Measurements from ENCODE around the gene NACC2. TPM values are rescaled to one million over a fixed set of nuclear protein-coding genes. Genes with fewer than 3 reads are reported as not detected.

Gene NACC2
- total RNA-seq, 1 donor from 2014 or later = 9.6 TPM

DNA sequence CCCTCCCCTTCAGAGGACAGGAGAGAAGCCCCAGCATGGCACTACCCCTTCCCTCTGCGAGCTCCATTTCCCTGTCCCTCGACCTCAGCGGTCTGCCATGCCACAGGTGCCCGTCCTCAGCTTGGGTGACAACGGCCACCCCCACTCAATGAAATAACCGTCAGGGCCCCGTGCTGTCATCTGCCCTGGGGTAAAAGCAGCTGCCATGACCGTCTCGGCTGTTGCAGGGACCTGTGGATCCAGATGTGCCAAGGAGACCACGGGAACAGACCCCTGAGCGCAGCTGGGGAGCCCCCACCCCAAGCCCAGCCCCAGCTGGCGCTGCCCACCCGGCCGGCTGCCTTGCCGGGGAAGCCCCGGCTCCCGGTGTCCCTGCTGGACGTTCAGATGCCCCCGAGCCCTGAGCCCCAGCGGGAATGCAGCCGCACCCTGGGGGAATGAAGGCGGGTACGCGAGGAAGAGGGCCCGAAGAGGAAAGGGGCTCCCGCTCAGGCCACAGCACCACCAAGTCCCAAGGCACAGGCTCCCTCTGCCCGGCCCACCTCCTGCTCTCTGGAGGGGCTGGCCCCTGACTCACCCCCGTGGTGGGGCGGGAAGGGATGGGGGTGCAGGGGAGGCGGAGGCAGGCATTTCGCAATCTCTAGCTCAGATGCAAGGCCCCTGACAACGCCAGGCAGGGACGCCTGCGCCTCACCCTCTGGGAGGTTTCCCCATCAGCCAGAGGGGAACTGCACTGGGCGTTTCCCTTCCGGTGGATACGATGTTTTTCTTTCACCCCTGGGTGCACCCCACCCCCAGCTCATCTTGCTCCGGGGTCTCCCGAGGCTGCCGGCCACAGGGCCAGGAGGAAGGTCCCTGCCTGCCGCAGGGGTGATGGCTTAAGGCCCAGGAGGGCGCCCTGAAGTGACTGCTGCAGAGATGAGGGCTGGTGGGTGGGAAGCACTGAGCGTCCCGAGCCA, 49.2 kb downstream of the NACC2 start:
- no peaks in the 10 kb centered on the region for H3K9me3 Mint-ChIP-seq (ENCODE audit: unreplicated experiment)
- no peaks in the 10 kb centered on the region for H3K4me1 Mint-ChIP-seq (ENCODE audit: unreplicated experiment)
- TF ChIP-seq, protein P1, sequence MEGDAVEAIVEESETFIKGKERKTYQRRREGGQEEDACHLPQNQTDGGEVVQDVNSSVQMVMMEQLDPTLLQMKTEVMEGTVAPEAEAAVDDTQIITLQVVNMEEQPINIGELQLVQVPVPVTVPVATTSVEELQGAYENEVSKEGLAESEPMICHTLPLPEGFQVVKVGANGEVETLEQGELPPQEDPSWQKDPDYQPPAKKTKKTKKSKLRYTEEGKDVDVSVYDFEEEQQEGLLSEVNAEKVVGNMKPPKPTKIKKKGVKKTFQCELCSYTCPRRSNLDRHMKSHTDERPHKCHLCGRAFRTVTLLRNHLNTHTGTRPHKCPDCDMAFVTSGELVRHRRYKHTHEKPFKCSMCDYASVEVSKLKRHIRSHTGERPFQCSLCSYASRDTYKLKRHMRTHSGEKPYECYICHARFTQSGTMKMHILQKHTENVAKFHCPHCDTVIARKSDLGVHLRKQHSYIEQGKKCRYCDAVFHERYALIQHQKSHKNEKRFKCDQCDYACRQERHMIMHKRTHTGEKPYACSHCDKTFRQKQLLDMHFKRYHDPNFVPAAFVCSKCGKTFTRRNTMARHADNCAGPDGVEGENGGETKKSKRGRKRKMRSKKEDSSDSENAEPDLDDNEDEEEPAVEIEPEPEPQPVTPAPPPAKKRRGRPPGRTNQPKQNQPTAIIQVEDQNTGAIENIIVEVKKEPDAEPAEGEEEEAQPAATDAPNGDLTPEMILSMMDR (IDR thresholded peaks at IDR 0.05; ENCODE audit: unreplicated experiment) = no peak
- H3K36me3 Mint-ChIP-seq (ENCODE audit: low read depth, unreplicated experiment) = peaks cover 3% of the 10 kb centered on the region
- no peak for DNase-seq (ENCODE audit: low spot score)
- H3K27ac Mint-ChIP-seq (ENCODE audit: unreplicated experiment) = no peak overlapping the region
- H3K4me3 Mint-ChIP-seq (ENCODE audit: unreplicated experiment) = no peak overlapping the region
- H3K27me3 Mint-ChIP-seq (ENCODE audit: unreplicated experiment) = peaks cover 3% of the 10 kb centered on the region

DNA sequence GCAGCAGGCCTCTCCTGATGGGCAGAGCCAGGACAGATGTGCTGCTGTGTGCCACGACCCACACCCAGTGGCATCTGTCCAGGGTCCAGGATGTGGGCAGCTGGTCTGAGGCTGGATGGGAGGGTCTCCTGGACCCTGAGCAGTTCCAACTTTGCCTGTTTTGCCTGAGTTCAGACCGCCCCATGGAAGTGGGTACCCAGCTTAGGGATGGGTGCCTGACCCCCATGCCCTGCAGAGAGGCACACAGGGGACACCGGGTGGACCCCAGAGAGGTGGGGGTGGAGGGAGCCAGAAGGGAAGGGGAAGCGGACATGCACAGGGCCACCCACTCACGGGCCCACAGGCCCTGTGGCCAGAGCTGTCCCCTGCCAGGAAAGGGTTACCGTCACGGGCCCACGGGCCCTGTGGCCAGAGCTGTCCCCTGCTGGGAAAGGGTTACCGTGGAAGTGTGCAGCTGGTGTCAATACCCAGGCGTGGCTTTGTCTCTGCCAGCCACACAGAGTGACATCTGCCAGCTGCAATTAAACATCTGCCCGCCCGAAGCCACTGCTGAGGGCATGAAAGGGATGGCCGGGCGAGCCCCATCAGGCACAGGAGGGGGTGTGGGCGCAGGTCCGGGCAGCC, 50.0 kb downstream of the NACC2 start:
- H3K9me3 Mint-ChIP-seq (ENCODE audit: unreplicated experiment) = no peaks in the 10 kb centered on the region
- H3K4me3 Mint-ChIP-seq (ENCODE audit: unreplicated experiment) = no peak overlapping the region
- H3K27ac Mint-ChIP-seq (ENCODE audit: unreplicated experiment) = no peak overlapping the region
- TF ChIP-seq, protein P1 (IDR thresholded peaks at IDR 0.05; ENCODE audit: unreplicated experiment) = no peak
- H3K27me3 Mint-ChIP-seq (ENCODE audit: unreplicated experiment) = peaks cover under 1% of the 10 kb centered on the region
- H3K4me1 Mint-ChIP-seq (ENCODE audit: unreplicated experiment) = no peaks in the 10 kb centered on the region
- peaks cover 3% of the 10 kb centered on the region for H3K36me3 Mint-ChIP-seq (ENCODE audit: low read depth, unreplicated experiment)
- no peak for DNase-seq (ENCODE audit: low spot score)

DNA sequence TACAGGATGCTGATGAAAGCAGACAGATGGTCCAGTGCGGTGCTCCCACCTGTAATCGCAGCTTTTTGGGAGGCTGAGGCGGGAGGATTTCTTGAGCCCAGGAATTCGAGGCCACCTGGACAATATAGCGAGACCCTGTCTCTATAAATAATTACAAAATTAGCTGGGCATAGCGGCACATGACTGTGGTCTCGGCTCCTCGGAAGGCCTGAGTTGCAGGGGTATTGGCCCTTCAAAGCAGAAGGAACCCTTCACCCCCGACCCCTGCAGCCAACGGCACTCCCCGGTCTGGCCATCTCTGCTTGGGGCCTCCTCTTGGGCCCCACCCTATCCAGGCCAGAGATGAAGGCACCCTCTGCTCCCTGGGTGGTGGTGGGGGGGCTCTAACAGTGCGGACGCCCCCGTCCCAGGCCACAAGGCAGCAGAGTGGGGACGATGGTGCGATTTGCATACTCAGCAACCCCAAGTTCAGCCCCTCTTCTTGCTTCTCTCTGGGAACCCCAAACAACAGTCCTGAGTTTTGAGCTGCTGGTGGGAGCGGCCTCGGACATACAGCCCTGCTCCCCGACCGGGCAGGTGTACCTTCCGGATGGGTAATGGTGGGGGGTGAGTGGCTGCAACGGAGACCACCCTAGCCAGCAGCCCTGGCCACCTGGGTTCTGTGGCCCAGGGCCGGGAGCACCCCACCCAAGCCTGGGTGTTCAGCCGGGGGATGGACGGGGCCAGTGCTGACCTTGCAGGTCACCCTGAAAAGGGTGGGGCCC, 50.7 kb downstream of the NACC2 start:
- no peaks in the 10 kb centered on the region for H3K4me1 Mint-ChIP-seq (ENCODE audit: unreplicated experiment)
- H3K9me3 Mint-ChIP-seq (ENCODE audit: unreplicated experiment) = peaks cover 4% of the 10 kb centered on the region
- DNase-seq (ENCODE audit: low spot score) = no peak
- peaks cover 7% of the 10 kb centered on the region for H3K36me3 Mint-ChIP-seq (ENCODE audit: low read depth, unreplicated experiment)
- no peak overlapping the region for H3K4me3 Mint-ChIP-seq (ENCODE audit: unreplicated experiment)
- TF ChIP-seq, protein P1 (IDR thresholded peaks at IDR 0.05; ENCODE audit: unreplicated experiment) = no peak
- H3K27me3 Mint-ChIP-seq (ENCODE audit: unreplicated experiment) = no peaks in the 10 kb centered on the region
- H3K27ac Mint-ChIP-seq (ENCODE audit: unreplicated experiment) = no peak overlapping the region

DNA sequence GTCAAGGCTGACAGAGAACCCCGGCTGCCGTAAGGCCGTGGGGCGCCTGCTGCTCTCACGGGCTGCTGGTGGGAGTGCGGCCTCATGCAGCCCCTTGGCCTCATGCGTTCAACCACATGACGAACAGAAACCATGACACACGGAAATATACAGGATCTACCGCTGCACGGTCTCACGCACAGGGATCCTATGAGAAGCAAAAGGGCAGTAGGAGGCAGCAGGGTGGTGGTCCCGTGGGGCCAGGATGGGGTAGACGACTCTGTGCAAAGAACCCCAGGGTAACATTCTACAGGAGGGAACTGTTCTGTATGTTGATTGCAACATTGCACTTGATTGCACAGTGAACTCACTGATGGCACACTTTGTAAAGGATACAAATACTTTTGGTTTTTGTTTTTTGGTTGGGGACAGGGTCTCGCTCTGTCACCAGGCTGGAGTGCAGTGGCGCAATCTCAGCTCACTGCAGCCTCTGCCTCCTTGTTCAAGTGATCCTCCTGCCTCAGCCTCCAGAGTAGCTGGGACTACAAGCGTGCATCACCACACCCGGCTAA, 51.6 kb downstream of the NACC2 start:
- H3K27me3 Mint-ChIP-seq (ENCODE audit: unreplicated experiment) = no peaks in the 10 kb centered on the region
- no peak overlapping the region for H3K27ac Mint-ChIP-seq (ENCODE audit: unreplicated experiment)
- DNase-seq (ENCODE audit: low spot score) = no peak
- peaks cover 10% of the 10 kb centered on the region for H3K36me3 Mint-ChIP-seq (ENCODE audit: low read depth, unreplicated experiment)
- no peaks in the 10 kb centered on the region for H3K4me1 Mint-ChIP-seq (ENCODE audit: unreplicated experiment)
- TF ChIP-seq, protein P1 (IDR thresholded peaks at IDR 0.05; ENCODE audit: unreplicated experiment) = no peak
- no peak overlapping the region for H3K4me3 Mint-ChIP-seq (ENCODE audit: unreplicated experiment)
- H3K9me3 Mint-ChIP-seq (ENCODE audit: unreplicated experiment) = peaks cover 7% of the 10 kb centered on the region

Measured in endothelial cell (in vitro differentiated cells).